ENCODE data around the gene FANCE.
"Not testable (repeated sequence)": the region's sequence is repeated elsewhere in the genome, so short reads cannot be mapped to it uniquely, and the experiment has no call there.

FANCE gene

DNA sequence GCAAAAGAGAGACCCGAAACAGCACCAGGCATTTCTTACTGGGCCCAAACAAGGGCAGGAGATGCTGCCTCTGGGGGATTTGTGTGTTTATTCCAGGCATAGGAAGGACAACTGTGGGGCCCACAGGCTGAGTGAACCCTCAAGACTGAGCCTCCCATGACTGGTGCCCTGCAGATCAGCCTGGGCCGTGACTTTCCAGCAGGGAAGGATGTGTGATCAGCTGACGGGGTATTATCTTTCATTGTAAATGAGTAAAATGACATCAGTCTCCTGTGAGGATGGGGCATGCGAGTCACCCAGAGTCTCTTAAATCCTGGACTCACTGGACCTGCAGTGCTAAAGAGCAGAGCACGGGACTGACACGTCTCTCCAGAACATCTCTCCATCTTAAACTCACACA lies 48.6 kb downstream of the FANCE start:
- DNase-seq, result no peak

DNA sequence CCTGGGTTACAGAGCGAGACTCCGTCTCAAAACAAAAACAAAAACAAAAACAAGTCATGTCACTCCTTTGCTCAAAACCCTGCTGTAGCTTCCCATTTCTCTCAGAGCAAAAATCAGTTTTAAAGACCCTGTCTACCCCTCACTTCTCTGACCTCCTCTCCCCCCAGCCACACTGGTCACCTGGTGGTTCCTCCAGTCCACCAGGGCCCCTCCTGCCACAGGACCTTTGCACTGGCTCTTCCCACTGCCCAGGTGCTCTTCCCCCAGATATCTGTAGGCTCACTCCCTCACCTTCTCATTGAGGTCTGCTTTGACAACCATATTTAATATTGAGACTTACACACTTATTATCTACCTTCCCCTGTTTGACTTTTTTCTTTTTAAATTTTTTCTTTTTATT lies 49.6 kb downstream of the FANCE start:
- no peak for DNase-seq

GRCh38 chr6:35503534-35503933 lies 51.4 kb downstream of the FANCE start:
- no peak for DNase-seq

DNA sequence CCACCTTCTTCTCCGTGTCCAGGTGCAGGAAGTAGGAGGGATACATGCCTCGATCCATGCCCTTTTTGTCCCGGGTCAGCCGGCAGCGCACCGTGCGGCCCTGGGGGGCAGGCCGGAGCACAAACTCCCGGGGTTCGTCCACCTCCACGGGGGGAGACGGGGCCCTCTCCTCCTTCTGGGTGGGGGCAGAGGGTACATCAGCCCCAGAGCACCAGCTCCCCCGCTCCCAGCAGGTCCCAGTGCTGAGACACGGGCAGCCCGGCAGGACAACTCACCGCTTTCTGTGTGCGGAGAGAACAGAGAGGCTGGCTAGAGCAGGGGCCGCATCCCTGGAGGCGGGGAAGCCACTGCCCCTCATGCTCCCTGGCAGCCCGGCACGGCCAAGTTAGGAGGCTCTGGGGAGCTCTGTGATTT lies 53.9 kb downstream of the FANCE start:
- no peak for DNase-seq

DNA sequence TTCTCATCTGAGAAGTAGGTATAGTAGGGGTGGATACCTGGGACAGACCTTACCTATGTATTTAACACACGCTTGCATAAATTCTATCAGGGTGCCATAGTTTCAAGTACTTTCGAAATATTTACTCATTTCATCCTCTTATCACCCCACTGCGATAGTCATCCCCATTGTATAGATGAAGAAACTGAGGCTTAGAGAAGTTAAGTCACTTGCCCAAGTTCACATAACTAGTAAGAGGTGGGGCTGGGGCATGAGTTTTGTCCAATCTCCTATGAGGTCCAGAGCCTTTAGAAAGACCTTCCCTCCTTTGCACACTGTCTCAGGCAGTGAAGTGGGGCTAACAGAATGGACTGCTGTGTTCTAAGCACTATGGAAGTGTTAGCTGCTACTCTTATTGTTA lies 54.4 kb downstream of the FANCE start:
- no peak for DNase-seq

- DNase-seq, result no peak
These were observed 55.1 kb downstream of the FANCE start for GRCh38 chr6:35507221-35507620.

- DNase-seq, result no peak
These were observed 55.9 kb downstream of the FANCE start for GRCh38 chr6:35508027-35508426.

GRCh38 chr6:35508542-35508941 lies 56.4 kb downstream of the FANCE start:
- DNase-seq, result no peak

DNA sequence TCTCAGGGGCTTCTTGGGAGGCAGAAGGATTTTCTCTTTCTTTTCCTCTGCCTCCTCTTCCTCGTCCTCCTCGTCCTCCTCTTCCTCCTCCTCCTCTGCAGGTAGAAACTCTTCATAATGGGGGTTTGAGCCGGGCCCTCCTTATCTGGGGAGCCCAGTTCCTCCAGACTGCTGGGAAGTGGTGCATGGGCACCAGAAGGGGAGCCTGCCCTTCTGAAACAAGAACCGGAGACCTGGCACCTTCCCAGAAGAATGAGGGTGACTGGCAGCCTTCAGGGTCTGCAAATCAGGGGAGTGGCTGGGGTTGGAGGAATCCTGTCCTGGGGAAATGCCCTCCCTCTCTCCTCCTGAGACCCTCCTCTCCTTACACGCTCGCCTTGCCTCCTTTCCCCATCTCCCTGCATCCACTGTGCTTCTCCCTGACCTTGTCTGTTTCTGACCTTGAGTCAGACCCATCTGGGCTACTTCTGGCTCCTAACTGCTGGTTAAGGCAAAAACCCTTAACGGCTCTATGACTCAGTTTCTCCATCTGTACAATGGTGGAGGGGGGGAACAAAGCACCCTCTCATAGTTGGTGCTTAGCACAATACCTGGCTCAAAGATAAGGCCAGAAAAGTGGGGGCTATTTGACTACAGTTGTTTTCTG lies 58.9 kb downstream of the FANCE start:
- DNase-seq, result no peak

GRCh38 chr6:35511562-35511941 lies 59.4 kb downstream of the FANCE start:
- DNase-seq, result no peak

- DNase-seq, result no peak
These were observed 59.9 kb downstream of the FANCE start for GRCh38 chr6:35512006-35512405.

GRCh38 chr6:35512740-35513139 lies 60.6 kb downstream of the FANCE start, which contains the start of gene TULP1:
Gene TULP1, minus strand, starts transcription at chr6:35512896. Its CDS starts 38 bp downstream, at chr6:35512858.
- no peak for DNase-seq

DNA sequence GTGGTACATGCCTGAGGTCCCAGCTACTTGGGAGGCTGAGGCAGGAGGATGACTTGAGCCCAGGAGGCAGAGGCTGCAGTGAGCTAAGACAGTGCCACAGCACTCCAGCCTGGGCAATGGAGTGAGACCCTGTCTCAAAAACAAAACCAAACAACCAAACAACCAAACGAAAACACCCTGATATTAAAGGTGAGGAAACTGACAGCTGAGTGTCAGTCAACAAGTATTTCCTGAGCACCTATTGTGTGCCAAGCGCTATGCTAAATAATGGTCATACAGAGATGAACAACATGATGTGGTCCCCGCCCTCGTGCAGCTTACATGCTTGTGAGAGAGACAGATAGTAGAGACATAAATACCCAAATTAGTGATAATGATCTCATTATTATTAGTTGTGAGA lies 62.4 kb downstream of the FANCE start:
- no peak for DNase-seq

GRCh38 chr6:35515939-35516338 lies 63.8 kb downstream of the FANCE start:
- not testable (repeated sequence) for DNase-seq
